Liver (tissue), 3 donors: ENCODE results near the gene ERP27.

Source experiments
- EGR1 ChIP-seq, 2 donors: IDR thresholded peaks; 2 replicates each; pipeline ENCODE4 v1.6.1; 2016 to 2018; ENCODE audit warnings: antibody characterized with exemption in 2 of 2, low read depth in 2 of 2
- JUND ChIP-seq, 2 donors: IDR thresholded peaks; 2 replicates each; pipeline ENCODE4 v1.6.1; 2016; ENCODE audit warnings: antibody characterized with exemption in 2 of 2
- RAD21 ChIP-seq, 2 donors: IDR thresholded peaks; 2 replicates each; pipeline ENCODE4 v1.6.1; 2016; ENCODE audit warnings: antibody characterized with exemption in 2 of 2, mild to moderate bottlenecking in 2 of 2
- TAF1 ChIP-seq: conservative IDR thresholded peaks from 2 replicates; pipeline ENCODE4 v1.6.1; 2016; ENCODE audit warnings: antibody characterized with exemption, mild to moderate bottlenecking
- TF ChIP-seq, protein P1 (sequence below): IDR thresholded peaks from 2 replicates; pipeline ENCODE4 v1.6.1; 2016; ENCODE audit warnings: antibody characterized with exemption
- TF ChIP-seq, protein P2 (sequence below): fragments of 150-350 bp; IDR thresholded peaks from 2 replicates; pipeline ENCODE4 v1.5.1; 2017; ENCODE audit warnings: improper control_type of control experiment, low read depth, low read length; ENCODE audit not compliant: missing input control
- TF ChIP-seq, protein P3 (sequence below): IDR thresholded peaks from 2 replicates; pipeline ENCODE4 v1.6.1; 2016; ENCODE audit warnings: antibody characterized with exemption
- donor health status: healthy.
- donor health status: healthy.

DNA sequence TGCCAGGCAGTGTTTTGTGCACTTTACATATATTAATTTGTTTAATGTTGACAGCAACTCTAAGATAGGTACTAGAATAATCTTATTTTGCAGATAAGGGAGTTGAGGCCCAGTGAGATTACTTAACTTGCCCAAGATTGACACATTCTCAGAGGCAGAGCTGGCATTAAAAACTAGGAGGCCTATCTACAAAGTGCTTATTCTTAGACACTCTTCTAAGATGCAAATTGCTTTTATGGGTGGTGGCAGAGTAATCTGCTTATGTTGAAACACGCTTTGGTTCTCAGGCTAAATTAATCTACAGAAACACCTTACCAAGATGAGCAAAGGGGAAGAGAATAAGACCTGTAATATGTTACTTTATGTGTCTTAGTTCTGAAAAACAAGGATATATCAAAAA is 59.8 kb downstream of the ERP27 start:
- TF ChIP-seq, protein P1, sequence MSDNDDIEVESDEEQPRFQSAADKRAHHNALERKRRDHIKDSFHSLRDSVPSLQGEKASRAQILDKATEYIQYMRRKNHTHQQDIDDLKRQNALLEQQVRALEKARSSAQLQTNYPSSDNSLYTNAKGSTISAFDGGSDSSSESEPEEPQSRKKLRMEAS: no peak
- TF ChIP-seq, protein P2, sequence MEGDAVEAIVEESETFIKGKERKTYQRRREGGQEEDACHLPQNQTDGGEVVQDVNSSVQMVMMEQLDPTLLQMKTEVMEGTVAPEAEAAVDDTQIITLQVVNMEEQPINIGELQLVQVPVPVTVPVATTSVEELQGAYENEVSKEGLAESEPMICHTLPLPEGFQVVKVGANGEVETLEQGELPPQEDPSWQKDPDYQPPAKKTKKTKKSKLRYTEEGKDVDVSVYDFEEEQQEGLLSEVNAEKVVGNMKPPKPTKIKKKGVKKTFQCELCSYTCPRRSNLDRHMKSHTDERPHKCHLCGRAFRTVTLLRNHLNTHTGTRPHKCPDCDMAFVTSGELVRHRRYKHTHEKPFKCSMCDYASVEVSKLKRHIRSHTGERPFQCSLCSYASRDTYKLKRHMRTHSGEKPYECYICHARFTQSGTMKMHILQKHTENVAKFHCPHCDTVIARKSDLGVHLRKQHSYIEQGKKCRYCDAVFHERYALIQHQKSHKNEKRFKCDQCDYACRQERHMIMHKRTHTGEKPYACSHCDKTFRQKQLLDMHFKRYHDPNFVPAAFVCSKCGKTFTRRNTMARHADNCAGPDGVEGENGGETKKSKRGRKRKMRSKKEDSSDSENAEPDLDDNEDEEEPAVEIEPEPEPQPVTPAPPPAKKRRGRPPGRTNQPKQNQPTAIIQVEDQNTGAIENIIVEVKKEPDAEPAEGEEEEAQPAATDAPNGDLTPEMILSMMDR: no peak
- TF ChIP-seq RAD21 (IDR thresholded peaks at IDR 0.05): no peak
- TF ChIP-seq TAF1: no peak
- TF ChIP-seq, protein P3, sequence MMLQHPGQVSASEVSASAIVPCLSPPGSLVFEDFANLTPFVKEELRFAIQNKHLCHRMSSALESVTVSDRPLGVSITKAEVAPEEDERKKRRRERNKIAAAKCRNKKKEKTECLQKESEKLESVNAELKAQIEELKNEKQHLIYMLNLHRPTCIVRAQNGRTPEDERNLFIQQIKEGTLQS: no peak
- TF ChIP-seq EGR1 (IDR thresholded peaks at IDR 0.05; ENCODE audit: low read depth in 2 of 2): no peak
- TF ChIP-seq JUND (IDR thresholded peaks at IDR 0.05): no peak
